SK-N-MC (cell line): ENCODE results near the gene SLC44A1.
A peak's percentile ranks its signal among the peaks of the same experiment; 100 is the strongest.

ENCODE experiments used
- FOXP2 ChIP-seq: optimal IDR thresholded peaks from 2 replicates; pipeline ENCODE3; 2011; ENCODE audit warnings: mild to moderate bottlenecking, moderate library complexity; ENCODE audit not compliant: insufficient read depth; ENCODE audit errors: extremely low read length, control extremely low read depth
- POLR2AphosphoS5 ChIP-seq: IDR thresholded peaks from 2 replicates; pipeline ENCODE4 v1.6.1; 2012; ENCODE audit warnings: mild to moderate bottlenecking, low read depth, low read length, borderline replicate concordance

- peak; percentile 76 for TF ChIP-seq POLR2AphosphoS5
- TF ChIP-seq FOXP2 = peak; percentile 94
Measured at GRCh38 chr9:105244003-105244733, at the start of gene SLC44A1.
